Measurements from ENCODE around the gene CROCC.

The CROCC gene

DNA sequence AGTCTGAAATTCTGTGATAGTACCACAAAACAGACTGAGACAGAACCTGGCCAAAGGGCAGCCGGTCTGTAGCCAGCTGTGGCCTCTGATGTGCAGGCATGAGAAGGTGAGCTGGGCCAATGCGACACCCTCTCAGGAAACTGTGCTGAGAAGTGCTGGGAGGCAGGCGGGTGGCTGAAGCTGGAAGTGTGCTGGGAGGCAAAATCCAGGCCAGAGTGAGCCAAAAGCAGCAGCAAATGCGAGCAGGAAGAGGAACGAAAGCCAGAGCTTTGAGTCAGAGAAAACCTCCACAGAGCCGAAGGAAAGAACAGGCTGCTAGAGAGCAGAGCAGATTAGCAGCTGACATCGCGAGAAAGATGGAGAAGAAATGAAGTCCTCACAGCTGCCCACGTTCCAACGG, 100.2 kb downstream of the CROCC start:
- peaks cover 9% of the 10 kb centered on the region for H3K4me1 Mint-ChIP-seq
- no peak overlapping the region for H3K27ac Mint-ChIP-seq
- H3K9me3 Mint-ChIP-seq = no peaks in the 10 kb centered on the region
- peaks cover 37% of the 10 kb centered on the region for H3K36me3 Mint-ChIP-seq (ENCODE audit: low read depth)
- ATAC-seq (no peak), DNase-seq (no peak)
- H3K4me3 Mint-ChIP-seq = no peak overlapping the region
- H3K27me3 Mint-ChIP-seq = no peaks in the 10 kb centered on the region
